ENCODE measurements around the gene UBAP1. TPM values are rescaled to one million over a fixed set of nuclear protein-coding genes. Genes with fewer than 3 reads are reported as not detected.
A peak's percentile ranks its signal among the peaks of the same experiment; 100 is the strongest.

Gene UBAP1
- total RNA-seq, 2 experiments from 2014 or later, result 31.5 to 34.7 TPM

DNA sequence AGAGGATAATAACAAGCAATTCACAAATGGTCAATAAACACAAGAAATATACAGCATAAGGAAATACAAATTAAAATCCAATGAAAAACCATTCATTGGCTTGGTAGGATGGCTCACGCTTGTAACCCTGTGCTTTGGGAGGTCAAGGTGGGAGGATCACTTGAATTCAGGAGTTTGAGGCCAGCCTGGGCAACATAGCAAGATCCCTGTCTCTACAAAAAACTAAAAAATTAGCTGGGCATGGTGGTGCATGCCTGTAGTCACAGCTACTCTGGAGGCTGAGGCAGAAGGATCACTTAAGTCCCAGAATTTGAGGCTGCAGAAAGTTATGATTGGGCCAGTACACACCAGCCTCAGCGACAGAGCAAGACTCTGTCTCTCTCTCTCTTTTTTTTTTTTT, 20.9 kb upstream of the UBAP1 start:
- CTCF ChIA-PET, result no interaction called here
- no peak overlapping the region for H3K27ac Mint-ChIP-seq
- no peak overlapping the region for H3K4me3 Mint-ChIP-seq
- no peak for DNase-seq
- H3K36me3 Mint-ChIP-seq (ENCODE audit: low read depth), result no peaks in the 10 kb centered on the region
- peaks cover 7% of the 10 kb centered on the region for H3K27me3 Mint-ChIP-seq (ENCODE audit: low read depth)
- H3K4me1 Mint-ChIP-seq (ENCODE audit: low read depth), result no peaks in the 10 kb centered on the region
- no peaks in the 10 kb centered on the region for H3K9me3 Mint-ChIP-seq (ENCODE audit: insufficient read depth)
- ATAC-seq, result no peak
- POLR2A ChIA-PET, result no interaction called here

DNA sequence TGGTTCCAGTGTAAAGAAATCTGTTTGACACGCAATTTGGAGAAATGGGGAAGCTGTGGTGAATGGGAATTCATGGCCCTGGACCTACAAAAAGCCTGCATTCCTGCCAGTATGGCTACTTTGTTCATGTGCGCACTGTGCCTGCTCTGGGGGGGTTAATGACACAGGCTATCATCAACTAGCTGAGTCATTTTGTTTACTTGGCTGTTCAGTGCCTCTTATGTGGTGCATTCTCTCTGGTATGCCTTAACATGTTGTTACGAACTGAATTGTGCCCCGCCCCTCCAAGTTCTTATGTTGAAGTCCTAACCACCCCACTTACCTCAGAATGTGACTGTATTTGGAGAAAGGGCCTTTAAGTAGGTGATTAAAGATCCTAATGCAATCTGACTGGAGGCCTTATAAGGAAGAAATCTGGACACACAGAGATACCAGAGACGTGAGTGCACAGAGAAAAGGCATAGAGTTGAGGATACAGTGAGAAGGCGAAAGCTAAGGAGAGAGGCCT, 20.4 kb upstream of the UBAP1 start:
- no peak for ATAC-seq
- Mint-ChIP-seq H3K4me3 (no peak overlapping the region), H3K27me3 (ENCODE audit: low read depth) (peaks cover 4% of the 10 kb centered on the region), H3K27ac (no peak overlapping the region), H3K36me3 (ENCODE audit: low read depth) (no peaks in the 10 kb centered on the region), H3K9me3 (ENCODE audit: insufficient read depth) (no peaks in the 10 kb centered on the region), H3K4me1 (ENCODE audit: low read depth) (no peaks in the 10 kb centered on the region)
- ChIA-PET CTCF (no interaction called here), POLR2A (no interaction called here)
- no peak for DNase-seq

DNA sequence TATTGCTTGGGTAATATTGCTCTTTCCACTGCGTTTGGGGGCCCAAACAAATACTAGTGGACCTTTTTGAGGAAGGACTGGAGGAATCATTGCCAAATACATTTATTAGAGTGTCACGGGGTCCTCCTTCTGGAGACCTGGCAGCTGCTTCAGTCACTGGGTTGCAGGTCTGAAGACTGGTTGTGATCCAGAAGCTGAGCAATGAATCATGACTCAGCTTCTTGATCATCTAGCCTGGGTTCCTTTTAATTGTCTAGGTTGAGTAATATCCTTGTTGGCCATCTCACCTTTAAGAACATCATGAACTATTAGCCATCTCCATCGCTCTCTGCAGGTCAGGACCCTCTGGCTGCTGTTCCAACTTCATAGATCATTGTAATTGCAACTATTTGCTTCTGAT, 15.4 kb upstream of the UBAP1 start:
- no peaks in the 10 kb centered on the region for H3K4me1 Mint-ChIP-seq (ENCODE audit: low read depth)

DNA sequence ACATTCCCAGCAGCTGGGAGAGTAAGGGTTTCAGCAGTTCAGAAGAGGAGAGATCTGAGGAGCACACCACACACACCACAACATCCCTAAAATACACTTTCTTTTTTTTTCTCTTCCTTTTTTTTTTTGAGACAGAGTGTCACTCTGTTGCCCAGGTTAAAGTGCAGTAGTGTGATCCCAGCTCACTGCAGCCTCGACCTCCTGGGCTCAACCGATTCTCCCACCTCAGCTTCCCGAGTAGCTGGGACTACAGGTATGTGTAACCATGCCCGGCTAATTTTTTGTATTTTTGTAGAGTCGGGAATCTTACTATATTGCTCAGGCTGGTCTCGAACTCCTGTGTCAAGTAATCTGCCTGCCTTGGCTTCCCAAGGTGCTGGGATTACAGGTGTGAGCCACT, 9.7 kb upstream of the UBAP1 start:
- ATAC-seq (no peak), DNase-seq (no peak)
- POLR2A ChIA-PET, result interaction anchor here (0.6 to 2.6 kb wide), 2 partner anchors 9 to 149 kb away, joined by 3 to 11 read pairs; partner anchors contain the start of gene UBAP1
- Mint-ChIP-seq H3K36me3 (ENCODE audit: low read depth) (no peaks in the 10 kb centered on the region), H3K27me3 (ENCODE audit: low read depth) (no peaks in the 10 kb centered on the region), H3K4me1 (ENCODE audit: low read depth) (peaks cover 11% of the 10 kb centered on the region), H3K9me3 (ENCODE audit: insufficient read depth) (no peaks in the 10 kb centered on the region), H3K4me3 (no peak overlapping the region), H3K27ac (no peak overlapping the region)
- CTCF ChIA-PET, result no interaction called here

More for the DNA sequence above, 15.4 kb upstream of the UBAP1 start:
- Mint-ChIP-seq H3K27ac (no peak overlapping the region), H3K9me3 (ENCODE audit: insufficient read depth) (no peaks in the 10 kb centered on the region), H3K4me3 (no peak overlapping the region), H3K27me3 (ENCODE audit: low read depth) (no peaks in the 10 kb centered on the region), H3K36me3 (ENCODE audit: low read depth) (no peaks in the 10 kb centered on the region)
- DNase-seq, result no peak
- ATAC-seq, result no peak
- CTCF ChIA-PET, result no interaction called here
- POLR2A ChIA-PET, result no interaction called here

DNA sequence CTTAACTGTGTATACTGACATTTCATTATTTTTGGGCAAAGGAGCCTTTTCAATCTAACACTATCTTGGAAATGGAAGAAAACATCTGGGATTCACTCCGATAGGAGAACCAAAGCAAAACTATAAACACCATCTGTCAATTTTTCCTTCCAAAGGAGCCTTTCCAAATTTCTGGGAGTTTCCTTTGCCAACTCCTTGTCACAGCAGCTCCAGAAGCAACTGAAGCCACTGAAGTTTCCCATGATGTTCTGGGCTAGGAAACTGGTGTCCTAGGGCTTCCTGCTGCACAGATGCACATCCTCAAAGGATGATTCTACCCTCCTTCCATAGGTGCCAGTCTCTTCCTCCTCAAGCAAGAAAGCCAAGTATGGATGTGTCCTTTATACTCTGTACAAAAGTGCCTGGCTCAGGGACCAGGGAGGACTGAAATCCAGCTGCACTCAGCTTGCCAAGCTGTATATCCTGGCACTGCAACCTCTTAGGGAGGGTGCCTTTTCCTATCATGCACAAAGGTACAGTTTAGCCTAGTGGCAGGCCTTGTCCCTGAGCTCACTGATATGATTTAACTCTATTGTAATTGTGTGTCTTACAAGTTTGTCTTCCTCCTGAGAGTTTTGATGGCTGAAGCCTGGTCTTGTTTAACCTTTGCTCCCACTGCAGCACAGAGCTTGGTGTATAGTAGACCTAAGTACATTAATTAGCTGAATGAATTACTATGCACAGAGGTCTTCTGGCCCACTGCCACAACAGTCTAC, 8.4 kb upstream of the UBAP1 start:
- CTCF ChIA-PET, result interaction anchor here (1.0 kb wide), 1 partner anchor 8 kb away, joined by 3 read pairs; the partner anchor contains the start of gene UBAP1
- Mint-ChIP-seq H3K36me3 (ENCODE audit: low read depth) (no peaks in the 10 kb centered on the region), H3K27ac (no peak overlapping the region), H3K9me3 (ENCODE audit: insufficient read depth) (no peaks in the 10 kb centered on the region), H3K4me1 (ENCODE audit: low read depth) (peaks cover 11% of the 10 kb centered on the region), H3K4me3 (no peak overlapping the region), H3K27me3 (ENCODE audit: low read depth) (no peaks in the 10 kb centered on the region)
- POLR2A ChIA-PET, result interaction anchor here (0.5 to 2.6 kb wide), 4 partner anchors 8 to 143 kb away, joined by 3 to 11 read pairs (median 4); partner anchors contain the start of gene UBAP1
- DNase-seq, result no peak
- ATAC-seq, result no peak

DNA sequence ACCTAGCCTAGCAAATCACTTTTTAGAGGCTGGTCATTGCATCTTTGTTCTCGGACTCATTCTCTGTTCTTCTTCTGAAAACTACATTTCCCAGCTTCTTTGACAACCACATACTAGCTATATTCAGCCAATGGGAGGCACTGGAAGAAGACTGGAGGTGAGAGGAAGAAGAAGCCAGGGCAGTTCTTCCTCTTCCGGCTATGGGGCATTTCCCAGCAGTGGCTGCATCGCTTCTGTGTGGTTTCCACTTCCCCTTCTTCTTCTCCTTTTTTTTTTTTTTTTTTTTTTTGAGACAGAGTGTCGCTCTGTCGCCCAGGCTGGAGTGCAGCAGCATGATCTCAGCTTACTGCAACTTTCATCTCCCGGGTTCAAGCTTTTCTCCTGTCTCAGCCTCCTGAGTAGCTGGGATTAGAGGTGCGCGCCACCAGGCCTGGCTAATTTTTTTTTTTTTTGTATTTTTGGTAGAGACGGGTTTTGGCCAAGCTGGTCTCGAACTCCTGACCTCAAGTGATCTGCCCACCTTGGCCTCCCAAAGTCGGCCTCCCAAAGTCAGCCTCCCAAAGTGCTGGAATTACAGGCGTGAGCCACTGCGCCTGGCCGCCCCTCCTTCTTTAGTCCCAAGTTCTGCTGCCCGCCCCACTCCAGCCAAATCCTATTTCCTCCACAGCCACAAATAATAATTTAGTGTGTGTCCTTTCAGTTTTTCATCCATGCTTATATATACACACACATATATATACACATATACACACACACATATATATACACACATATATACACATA, 6.9 kb upstream of the UBAP1 start:
- Mint-ChIP-seq H3K36me3 (ENCODE audit: low read depth) (no peaks in the 10 kb centered on the region), H3K27ac (peak overlapping the region; percentile 73), H3K4me1 (ENCODE audit: low read depth) (peaks cover 13% of the 10 kb centered on the region), H3K4me3 (peak overlapping the region; percentile 61), H3K27me3 (ENCODE audit: low read depth) (no peaks in the 10 kb centered on the region), H3K9me3 (ENCODE audit: insufficient read depth) (no peaks in the 10 kb centered on the region)
- CTCF ChIA-PET, result interaction anchor here (0.6 kb wide), 2 partner anchors 47 to 82 kb away, joined by 3 to 4 read pairs; no protein-coding TSS in a partner anchor
- peak; percentile 94 for ATAC-seq
- DNase-seq, result peak; percentile 78
- POLR2A ChIA-PET, result interaction anchor here (0.8 kb wide), 1 partner anchor 11 kb away, joined by 4 read pairs; no protein-coding TSS in a partner anchor

DNA sequence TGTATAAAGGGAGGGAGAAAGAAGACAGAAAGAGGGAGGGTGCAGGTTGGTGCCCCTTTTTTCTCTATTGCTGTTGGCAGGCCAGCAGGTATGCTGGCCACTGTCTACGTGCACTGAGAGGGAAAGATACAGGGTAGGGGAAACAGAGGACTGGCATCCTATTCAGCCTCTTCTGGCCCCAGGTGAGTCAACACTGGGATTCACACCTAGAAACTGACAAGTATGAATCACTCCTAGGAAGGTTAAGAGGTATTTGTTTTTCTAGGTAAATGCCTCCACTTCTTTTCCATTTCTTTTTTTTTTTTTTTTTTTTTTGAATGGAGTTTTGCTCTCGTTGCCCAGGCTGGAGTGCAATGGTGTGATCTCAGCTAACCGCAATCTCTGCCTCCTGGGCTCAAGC, 2.8 kb upstream of the UBAP1 start:
- Mint-ChIP-seq H3K9me3 (ENCODE audit: insufficient read depth) (no peaks in the 10 kb centered on the region), H3K27ac (no peak overlapping the region), H3K4me3 (no peak overlapping the region), H3K27me3 (ENCODE audit: low read depth) (no peaks in the 10 kb centered on the region), H3K4me1 (ENCODE audit: low read depth) (peaks cover 25% of the 10 kb centered on the region), H3K36me3 (ENCODE audit: low read depth) (peaks cover 7% of the 10 kb centered on the region)
- ChIA-PET POLR2A (no interaction called here), CTCF (no interaction called here)
- no peak for DNase-seq
- no peak for ATAC-seq

DNA sequence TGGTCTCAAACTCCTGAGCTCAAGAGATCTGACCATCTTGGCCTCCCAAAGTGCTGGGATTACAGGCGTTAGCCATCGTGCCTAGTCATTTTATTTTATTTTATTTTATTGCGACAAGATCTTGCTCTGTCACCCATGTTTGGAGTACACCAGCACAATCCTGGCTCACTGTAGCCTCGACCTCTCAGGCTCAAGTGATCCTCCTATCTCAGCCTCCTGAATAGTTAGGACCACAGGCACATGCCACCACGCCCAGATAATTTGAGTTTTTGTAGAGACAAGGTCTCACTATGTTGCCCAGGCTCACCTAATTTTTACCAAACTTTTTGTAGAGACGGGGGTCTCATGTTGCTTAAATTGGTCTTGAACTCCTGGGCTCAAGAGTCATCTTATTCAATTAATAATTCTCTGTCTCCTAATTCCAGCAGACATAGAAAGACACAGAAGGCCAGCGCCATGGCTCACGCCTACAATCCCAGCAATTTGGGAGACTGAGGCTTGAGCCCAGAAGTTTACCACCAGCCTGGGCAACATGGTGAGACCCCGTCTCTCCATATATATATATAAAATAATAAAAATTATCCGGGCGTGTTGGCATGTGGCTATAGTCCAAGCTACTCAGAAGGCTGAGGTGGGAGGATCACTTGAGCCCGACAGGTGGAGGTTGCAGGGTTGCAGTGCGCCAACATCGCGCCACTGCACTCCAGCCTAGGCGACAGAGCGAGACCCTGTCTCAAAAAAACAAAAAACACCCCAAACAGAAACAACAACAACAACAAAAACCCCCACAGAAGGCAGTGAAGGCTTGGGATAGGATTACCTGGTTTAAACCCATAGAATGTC, 1.0 kb upstream of the UBAP1 start:
- Mint-ChIP-seq H3K9me3 (ENCODE audit: insufficient read depth) (no peaks in the 10 kb centered on the region), H3K27me3 (ENCODE audit: low read depth) (no peaks in the 10 kb centered on the region), H3K4me3 (peak overlapping the region; percentile 92), H3K27ac (peak overlapping the region; percentile 98), H3K36me3 (ENCODE audit: low read depth) (peaks cover 11% of the 10 kb centered on the region), H3K4me1 (ENCODE audit: low read depth) (peaks cover 16% of the 10 kb centered on the region)
- ATAC-seq (no peak), DNase-seq (no peak)
- ChIA-PET CTCF (interaction anchor here (0.6 to 1.2 kb wide), 5 partner anchors 7 to 104 kb away, joined by 3 to 6 read pairs (median 3); no protein-coding TSS in a partner anchor), POLR2A (interaction anchor here (0.8 to 2.0 kb wide), 7 partner anchors 8 to 157 kb away, joined by 3 to 11 read pairs (median 7); partner anchors contain the start of genes DCAF12 and UBAP2)

DNA sequence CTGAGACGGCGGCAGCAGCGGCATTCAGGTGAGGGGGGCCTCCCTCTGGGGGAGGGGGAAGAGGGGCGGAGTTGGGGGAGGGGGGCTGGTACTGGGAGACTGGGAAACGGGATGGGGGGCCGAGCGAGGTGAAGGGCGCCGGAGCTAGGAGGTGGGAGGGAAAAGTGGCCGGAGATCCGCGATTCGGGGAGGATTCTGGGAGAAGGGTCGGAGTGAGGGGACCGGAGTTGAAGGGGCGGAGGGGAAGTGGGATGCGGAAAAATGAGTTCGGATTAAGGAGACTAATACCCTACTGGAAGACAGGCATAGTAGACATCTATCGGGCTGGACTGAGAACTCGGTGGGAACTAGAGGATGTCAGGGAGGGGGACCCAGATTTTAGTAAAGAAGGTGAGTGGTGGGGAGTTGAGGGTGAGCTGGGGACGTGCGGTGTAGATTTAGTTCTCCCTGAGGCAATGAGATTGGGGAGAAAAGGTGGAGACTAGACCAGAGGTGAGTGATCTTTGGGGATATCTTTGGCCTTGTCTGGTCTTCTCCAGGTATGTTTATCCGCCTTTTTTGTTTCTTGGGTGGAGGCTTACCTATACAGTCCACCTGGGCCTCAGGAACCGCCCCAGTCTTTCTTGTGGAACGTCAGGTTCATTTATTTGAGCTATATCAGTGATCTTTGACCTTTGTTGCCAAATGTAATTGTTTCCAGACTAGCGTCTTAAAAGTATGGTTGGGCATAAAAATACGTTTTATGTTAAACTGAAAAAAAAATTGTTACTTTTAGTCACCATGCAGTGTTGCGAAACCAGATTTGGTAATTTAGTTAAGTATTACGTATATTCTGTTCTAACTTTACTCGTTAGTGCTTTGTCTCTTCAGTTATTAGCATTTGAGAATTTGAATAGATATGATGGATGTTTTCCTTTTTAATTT, 632 bp downstream of the UBAP1 start:
- Mint-ChIP-seq H3K4me1 (ENCODE audit: low read depth) (peaks cover 16% of the 10 kb centered on the region), H3K27ac (peak overlapping the region; percentile 98), H3K9me3 (ENCODE audit: insufficient read depth) (no peaks in the 10 kb centered on the region), H3K27me3 (ENCODE audit: low read depth) (no peaks in the 10 kb centered on the region), H3K4me3 (peak overlapping the region; percentile 92), H3K36me3 (ENCODE audit: low read depth) (peaks cover 17% of the 10 kb centered on the region)
- ATAC-seq (peak; percentile 9), DNase-seq (no peak)
- POLR2A ChIA-PET, result interaction anchor here (0.7 to 2.0 kb wide), 8 partner anchors 8 to 365 kb away, joined by 3 to 11 read pairs (median 6); partner anchors contain the start of gene UBAP2
- CTCF ChIA-PET, result interaction anchor here (0.7 to 1.6 kb wide), 6 partner anchors 24 to 199 kb away, joined by 3 to 6 read pairs (median 3); no protein-coding TSS in a partner anchor

DNA sequence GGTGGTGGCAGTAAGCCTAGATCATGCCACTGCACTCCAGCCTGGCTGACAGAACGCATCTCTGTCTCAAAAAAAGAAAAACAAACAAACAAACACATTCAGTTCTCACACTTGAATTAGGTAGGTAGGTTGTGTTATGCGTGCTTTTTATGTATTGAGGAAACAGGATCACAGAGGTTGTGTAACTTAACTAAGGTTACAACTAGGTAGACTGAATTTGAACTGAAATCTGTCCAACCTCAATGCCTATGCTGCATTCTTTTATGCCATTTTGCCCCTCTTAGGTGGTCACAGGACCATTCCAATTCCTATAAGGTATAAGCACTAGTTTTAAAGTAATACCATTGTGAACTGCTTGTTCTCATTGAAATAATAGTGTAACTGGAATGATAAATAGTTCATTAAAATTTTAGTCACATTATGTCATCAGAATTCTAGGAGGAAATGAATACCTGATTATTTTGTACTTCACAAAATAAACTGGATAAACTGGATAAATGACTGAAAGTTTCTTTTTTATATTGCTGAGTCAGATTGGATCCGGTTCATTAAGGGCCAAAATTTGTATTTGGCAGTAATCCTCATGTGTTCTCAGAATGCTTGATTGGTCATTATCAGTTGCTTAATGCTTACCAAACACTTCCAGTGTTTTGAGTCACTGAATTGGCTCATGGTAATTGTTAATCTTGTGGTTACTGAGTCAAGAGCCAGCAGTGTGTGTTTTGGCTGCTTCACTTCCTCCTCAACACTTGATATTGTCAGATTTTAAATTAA, 7.1 kb downstream of the UBAP1 start:
- ATAC-seq (peak; percentile 75), DNase-seq (no peak)
- Mint-ChIP-seq H3K4me3 (no peak overlapping the region), H3K4me1 (ENCODE audit: low read depth) (peaks cover 24% of the 10 kb centered on the region), H3K9me3 (ENCODE audit: insufficient read depth) (no peaks in the 10 kb centered on the region), H3K36me3 (ENCODE audit: low read depth) (peaks cover 31% of the 10 kb centered on the region), H3K27me3 (ENCODE audit: low read depth) (no peaks in the 10 kb centered on the region), H3K27ac (no peak overlapping the region)
- ChIA-PET POLR2A (no interaction called here), CTCF (no interaction called here)

All from activated CD8-positive, alpha-beta T cell treated with anti-CD3 and anti-CD28 coated beads, Interleukin-2, amount 10 ng/mL, durations not matched to agents 7 days and 5 days (primary cell).